GM23338 (cell line): Measurements from ENCODE around the gene MYO16.

ENCODE experiments used
- CREB1 ChIP-seq: fragments of 250-450 bp; sonication (Bioruptor Pico); IDR thresholded peaks from 2 replicates; pipeline ENCODE4 v1.5.0; 2020; ENCODE audit warnings: low read depth, mild to moderate bottlenecking, moderate library complexity
- CTCF ChIP-seq, 2 experiments: fragments of 200-600 bp in 1 of 2; sonication (generic) in 1 of 2; conservative IDR thresholded peaks; 2 replicates each; pipeline versions ENCODE4 v1.5.1 to v1.6.1; 2016 to 2017; ENCODE audit warnings: antibody characterized with exemption in 2 of 2, low read depth in 2 of 2, mild to moderate bottlenecking in 2 of 2, moderate library complexity in 1 of 2
- ETS1 ChIP-seq: IDR thresholded peaks from 2 replicates; pipeline ENCODE4 v1.6.1; 2016; ENCODE audit warnings: antibody characterized with exemption
- EZH2 ChIP-seq: fragments of 200-600 bp; sonication (generic); IDR thresholded peaks from one replicate; pipeline ENCODE4 v1.8.0; 2017; ENCODE audit warnings: antibody characterized with exemption, mild to moderate bottlenecking, low read depth; ENCODE audit not compliant: unreplicated experiment
- EZH2phosphoT487 ChIP-seq: fragments of 200-600 bp; sonication (generic); IDR thresholded peaks from one replicate; pipeline ENCODE4 v1.8.1; 2018; ENCODE audit warnings: antibody characterized with exemption; ENCODE audit not compliant: unreplicated experiment
- JUNB ChIP-seq: IDR thresholded peaks from one replicate; pipeline ENCODE4 v1.6.1; 2016; ENCODE audit warnings: antibody characterized with exemption; ENCODE audit not compliant: unreplicated experiment
- NANOG ChIP-seq: IDR thresholded peaks from 2 replicates; pipeline ENCODE4 v1.6.1; 2016; ENCODE audit warnings: antibody characterized with exemption, borderline replicate concordance
- POLR2AphosphoS5 ChIP-seq: IDR thresholded peaks from 2 replicates; pipeline ENCODE4 v1.6.1; 2016; ENCODE audit warnings: antibody characterized with exemption, low read depth
- REST ChIP-seq: IDR thresholded peaks from one replicate; pipeline ENCODE4 v1.6.1; 2018; ENCODE audit warnings: antibody characterized with exemption; ENCODE audit not compliant: unreplicated experiment
- STAT1 ChIP-seq: IDR thresholded peaks from one replicate; pipeline ENCODE4 v1.6.1; 2016; ENCODE audit warnings: antibody characterized with exemption; ENCODE audit not compliant: unreplicated experiment
- ZNF114 ChIP-seq: fragments of 250-450 bp; sonication (Bioruptor Pico); IDR thresholded peaks from 2 replicates; pipeline ENCODE4 v1.5.0; 2020; ENCODE audit warnings: mild to moderate bottlenecking, moderate library complexity
- ZNF331 ChIP-seq: fragments of 250-450 bp; sonication (Bioruptor Pico); IDR thresholded peaks from 2 replicates; pipeline ENCODE4 v1.5.0; 2020; ENCODE audit warnings: low read depth, mild to moderate bottlenecking, moderate library complexity

- TF ChIP-seq CTCF (conservative IDR thresholded peaks at IDR 0.05; ENCODE audit: low read depth in 2 of 2), result no peak
- no peak for TF ChIP-seq EZH2
- no peak for TF ChIP-seq ZNF114 (CRISPR knock-in tag)
- no peak for TF ChIP-seq POLR2AphosphoS5
- no peak for TF ChIP-seq EZH2phosphoT487
- TF ChIP-seq CREB1, result no peak
- no peak for TF ChIP-seq JUNB
- TF ChIP-seq REST, result no peak
- TF ChIP-seq NANOG, result no peak
- TF ChIP-seq STAT1, result no peak
- no peak for TF ChIP-seq ZNF331 (CRISPR knock-in tag)
- TF ChIP-seq ETS1, result no peak
Observed at GRCh38 chr13:108760541-108760940, 131.1 kb downstream of the MYO16 start.
